HG03196 (cell line): Measurements from ENCODE around the gene HSF5.

Experiments used
- ATAC-seq: cut with Tn5 transposase; IDR thresholded peaks from one replicate; pipeline ENCODE4 v1.9.1; 2021; ENCODE audit not compliant: unreplicated experiment

HSF5 gene, protein sequence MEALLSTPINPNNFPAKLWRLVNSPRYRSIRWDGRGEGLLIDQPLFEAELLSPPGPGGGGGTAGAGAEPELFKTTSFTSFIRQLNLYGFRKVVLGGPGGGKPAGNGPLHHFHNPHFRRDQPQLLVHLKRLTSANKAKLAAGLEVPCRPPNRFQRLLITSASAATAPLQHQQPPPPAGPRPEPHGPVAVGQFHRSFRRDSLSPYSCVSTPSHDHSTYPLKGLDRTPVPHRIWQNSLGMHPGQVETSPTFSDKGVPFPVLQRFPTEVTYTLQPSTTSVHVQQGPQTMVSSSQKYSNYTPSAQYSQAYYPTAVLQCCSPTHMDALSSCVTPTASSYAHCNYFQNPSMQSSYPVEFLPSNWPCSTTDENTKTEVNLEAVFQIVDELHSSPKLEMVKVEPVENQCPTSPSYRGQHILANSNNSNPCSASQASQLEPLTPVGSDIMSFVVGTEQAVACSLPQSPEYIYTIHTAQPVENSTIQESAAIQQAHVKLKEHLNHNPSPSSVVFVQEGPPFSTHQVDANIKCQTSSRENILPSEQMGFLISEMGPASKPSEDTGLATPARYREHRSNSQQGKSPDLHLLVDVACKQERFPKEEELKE

DNA sequence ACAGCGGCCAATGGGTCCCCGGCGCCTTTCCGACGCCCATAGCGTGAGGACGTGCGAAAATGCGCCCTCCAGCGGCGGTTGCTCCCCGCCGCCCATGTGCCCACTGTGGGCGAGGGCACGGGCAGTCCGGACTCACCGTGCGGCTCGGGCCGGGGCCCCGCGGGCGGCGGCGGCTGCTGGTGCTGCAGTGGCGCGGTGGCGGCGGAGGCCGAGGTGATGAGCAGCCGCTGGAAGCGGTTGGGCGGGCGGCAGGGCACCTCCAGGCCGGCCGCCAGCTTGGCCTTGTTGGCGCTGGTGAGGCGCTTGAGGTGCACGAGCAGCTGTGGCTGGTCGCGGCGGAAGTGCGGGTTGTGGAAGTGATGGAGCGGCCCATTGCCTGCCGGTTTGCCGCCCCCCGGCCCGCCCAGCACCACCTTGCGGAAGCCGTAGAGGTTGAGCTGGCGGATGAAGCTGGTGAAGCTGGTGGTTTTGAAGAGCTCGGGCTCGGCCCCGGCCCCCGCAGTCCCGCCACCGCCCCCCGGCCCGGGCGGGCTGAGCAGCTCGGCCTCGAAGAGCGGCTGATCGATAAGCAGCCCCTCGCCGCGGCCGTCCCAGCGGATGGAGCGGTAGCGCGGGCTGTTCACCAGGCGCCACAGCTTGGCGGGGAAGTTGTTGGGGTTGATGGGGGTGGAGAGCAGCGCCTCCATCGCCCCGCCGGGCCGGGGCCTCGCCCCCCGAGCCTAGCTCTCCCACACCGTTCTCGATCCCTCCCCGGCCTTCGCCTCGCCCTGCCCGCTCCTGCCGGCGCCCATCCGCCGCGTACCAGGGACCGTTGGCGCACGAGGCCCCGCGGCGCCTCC lies at the start of gene HSF5:
HSF5 (minus strand) TSS at position 820 of the 839 bp plus-strand sequence; CDS start at position 686, 134 bp downstream.
- peak; percentile 41 for ATAC-seq

DNA sequence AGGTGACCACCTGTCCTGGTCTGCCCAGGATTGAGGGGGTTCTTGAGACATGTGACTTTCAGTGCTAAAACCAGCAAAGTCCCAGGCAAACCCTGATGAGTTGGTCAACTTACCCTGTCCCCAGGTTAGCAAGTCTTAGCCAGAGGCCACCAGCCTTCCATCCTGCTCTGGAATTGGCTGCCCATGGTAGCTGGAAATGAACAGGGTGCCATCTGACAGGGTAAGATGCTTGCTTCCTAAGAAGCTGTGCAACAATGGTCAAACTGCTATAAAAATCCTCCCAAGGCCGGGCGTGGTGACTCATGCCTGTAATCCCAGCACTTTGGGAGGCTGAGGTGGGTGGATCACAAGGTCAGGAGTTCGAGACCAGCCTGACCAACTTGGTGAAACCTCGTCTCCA lies 49.1 kb upstream of the HSF5 start:
- no peak for ATAC-seq

DNA sequence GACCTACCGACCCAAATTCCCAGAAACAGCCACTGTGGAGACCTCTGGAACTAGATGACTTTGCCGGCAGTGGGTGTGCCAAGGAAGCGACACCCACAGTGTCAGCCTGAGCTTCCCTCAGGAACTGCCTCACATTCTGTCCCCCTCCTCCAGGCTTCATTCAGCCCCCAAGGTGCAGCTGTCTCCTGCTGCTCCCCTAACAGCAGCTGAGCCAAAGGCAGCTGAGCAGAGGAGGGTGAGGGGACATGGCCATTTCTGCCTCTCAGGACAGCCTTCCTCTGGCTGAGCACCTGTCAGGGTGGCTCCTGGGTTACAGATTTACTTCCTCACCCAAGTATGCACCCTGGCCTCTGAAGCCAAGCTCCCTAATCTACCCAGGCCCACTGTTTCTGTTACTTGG lies 48.3 kb upstream of the HSF5 start:
- ATAC-seq: no peak

DNA sequence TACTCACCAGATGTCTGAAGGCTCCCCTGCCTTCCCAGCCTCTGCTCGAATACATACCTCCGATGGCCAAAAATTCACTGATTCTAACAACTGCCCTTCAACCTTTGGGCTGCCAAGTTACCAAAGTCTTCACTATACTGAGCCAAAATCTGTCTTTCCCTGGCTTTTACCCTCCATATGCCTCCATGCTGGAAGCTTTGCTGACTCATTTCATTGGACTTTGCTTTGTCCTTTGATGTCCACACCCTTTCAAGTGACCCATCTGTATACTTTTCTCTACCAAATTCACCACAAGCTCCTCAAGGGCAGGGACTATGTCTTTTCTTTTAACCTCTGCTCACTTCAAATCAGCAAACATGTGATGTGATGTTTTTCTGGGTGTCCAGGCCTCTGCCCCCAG lies 47.2 kb upstream of the HSF5 start:
- no peak for ATAC-seq

DNA sequence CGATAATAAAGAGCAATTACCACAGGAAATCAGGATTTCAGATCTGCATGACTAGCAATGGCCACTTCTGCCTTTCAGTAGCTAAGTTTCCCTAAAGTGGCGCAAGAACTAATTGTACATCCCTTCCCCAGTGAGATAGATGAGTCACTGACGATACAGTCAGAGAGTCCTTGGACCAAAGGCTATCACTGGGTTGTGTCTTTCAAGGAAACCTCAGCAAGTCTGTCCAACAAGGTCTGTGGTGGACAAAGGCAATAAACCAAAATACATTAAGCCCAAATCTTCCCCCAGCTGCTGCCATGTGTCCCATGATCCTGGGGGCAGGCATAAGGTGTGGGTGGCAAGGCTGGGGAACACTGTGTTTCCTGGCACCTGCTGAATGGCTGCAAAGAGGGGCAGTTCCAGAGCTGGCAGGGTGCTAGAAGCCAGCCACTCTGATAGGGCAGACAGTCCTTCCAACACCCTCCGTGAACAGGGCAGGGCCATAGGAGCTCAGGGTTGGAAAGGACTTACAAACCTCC lies 46.8 kb upstream of the HSF5 start:
- ATAC-seq: no peak

DNA sequence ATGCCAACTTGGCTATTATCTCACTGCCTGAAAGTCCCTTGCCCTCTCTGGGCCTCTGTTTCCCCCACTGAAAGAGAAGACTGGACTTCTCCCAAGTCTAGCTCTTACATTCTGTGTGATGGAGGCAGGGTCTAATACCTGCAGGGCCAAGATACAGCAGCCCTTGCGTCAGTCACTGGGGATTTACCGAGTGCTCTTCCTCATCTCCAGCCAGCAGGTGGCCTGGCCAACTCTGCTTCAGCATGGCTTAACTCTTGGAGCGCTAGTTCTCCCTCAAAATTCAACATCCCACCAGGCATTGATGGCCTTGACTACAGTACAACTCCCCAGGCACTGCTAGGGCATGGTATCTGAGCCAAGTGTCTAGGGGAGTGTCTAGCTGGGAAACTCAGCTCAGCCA lies 46.1 kb upstream of the HSF5 start:
- no peak for ATAC-seq

DNA sequence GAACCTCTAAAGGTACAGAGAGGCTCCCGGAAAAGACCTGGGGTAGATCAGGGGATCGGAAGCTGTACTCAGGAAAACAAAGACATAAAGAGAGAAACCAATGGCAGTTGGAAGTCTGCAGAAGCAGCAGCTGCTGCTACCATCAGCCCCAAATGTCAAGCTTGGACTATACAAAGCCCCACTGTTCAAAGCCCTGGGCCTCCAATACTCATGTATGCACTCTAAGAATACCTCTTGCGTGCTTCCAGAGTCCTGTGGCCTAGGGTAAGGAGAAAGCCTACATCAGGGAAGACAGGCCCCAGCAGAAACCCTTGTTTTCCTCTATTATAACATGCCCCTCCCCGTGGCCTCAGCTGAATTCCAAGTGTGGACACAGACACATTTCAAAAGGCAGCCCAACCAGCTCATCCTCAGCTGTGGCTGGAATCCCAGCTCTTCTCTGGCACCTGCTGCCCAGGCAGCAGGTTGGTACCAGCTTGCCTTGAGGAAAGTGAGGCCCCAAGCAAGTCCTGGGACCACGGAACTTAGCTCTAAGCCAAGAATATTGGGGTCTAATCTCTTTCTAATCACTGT lies 45.5 kb upstream of the HSF5 start:
- ATAC-seq: no peak

DNA sequence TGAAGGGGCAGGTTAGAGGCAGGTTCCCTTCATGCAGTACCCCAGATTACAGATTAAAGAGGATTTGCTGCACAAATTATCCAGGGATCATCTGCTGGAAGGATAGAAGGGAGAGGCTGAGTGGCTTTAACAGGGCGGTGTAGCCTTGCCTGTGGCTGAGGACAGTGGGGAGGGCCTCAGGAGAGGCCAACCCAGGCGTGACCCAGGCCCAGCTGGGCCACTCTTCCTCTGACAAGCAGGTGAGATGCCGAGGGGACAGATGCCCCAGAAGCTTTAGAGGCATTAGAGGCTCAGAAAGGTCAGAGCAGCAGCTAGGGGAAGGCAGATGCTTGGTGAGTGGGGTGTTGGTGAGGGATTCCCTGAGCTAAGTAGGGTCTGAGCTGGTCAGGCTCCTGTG lies 44.3 kb upstream of the HSF5 start:
- no peak for ATAC-seq

DNA sequence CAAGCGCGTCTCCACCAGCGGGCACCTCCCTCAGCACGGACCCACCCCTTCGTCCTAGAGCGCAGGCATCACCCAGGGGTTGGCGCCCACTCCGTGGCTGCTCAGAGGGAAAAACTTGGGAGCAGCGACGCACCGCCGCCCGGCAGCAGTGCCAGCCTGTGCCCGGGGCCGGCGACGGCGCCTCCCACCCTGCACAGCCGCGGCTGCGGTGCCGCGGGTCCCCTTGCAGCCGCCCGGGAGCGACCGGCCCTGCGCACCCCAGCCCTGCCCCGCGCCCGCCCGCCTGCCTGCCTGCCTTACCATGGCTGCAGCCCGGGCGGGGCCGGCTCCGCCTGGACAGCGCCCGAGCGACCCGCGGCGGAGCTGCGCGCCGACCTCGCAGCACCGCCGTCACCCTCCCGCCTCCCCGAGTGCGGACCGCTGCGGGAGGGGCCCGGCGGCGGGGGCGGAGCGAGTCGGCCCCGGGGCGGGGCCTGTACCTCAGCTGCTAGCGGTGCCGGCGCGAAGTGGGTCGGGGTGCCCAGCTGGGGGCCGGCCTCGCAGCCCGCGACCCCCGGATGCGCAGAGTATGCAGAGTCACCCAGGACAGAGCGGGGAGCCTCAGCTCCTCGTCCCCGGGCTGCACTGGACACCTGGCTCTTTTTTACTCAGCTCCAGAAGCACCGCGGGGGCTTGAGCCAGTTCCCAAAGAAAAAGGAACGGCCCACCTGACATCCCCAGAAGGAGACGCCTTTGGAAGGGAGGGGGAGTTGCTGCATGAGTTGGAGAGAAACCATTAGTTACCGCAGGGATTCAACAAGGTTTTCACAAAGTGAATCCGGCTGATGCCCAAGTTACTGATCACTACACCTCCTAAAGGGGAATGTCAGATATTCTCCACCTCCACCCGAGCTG lies 43.7 kb upstream of the HSF5 start:
- no peak for ATAC-seq

DNA sequence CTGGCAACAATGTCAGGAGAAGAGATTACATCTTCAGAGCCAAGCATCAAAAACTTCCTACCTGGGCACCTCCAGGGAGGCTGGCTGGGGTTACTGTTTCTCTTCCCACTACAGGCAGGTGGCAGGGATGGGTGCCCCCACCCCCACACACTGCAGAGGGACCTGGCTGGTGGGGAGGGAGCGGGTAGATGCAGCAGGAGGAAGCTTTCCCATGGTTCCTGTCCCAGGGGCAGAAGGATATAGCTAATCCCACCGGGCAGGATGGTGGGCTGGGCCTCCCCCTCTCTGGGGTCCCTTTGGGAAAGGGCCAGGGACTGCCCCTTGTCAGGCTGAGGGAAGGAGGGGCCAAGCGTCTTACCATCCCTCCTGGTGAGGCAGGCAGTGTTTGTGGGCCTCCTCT lies 42.9 kb upstream of the HSF5 start:
- ATAC-seq: no peak

DNA sequence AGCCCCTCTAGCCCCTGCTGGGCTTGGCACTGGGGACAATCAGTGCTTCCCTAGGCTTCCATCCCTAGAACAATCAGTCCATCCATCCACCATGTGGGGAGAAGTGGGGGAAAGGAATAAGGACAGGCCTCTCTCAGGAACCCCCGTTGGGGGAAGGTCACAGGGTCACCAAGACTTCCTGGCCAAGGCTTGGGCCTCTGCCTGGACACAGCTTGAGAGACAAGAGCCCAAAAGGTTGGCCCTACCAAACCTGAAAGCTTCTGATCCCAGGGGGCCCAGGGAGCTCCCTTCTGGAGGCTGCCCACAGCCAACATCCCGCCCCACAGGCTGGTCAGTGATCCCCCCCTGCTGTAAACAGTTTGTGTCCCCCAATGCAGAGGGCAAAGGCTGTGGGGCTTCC lies 42.4 kb upstream of the HSF5 start:
- no peak for ATAC-seq

DNA sequence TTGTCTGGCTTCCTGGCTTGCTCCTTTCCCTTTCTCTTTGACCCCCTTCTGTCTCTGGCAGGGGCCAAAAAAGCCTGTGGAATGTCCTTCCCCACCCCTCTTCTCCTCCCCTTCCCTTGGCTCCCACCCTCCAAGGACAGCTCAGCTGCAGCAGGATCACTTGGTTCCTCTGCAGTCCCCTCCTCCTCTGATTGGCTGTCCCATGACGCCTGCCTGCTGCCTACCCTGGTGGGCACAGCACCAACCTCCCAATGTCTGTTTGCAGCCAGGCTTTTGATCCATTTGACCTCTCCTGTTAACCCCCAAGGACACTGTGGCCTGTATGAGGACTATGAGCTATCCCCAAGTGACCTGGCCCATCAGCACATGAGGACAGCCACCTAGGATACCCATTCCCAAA lies 41.1 kb upstream of the HSF5 start:
- ATAC-seq: no peak

DNA sequence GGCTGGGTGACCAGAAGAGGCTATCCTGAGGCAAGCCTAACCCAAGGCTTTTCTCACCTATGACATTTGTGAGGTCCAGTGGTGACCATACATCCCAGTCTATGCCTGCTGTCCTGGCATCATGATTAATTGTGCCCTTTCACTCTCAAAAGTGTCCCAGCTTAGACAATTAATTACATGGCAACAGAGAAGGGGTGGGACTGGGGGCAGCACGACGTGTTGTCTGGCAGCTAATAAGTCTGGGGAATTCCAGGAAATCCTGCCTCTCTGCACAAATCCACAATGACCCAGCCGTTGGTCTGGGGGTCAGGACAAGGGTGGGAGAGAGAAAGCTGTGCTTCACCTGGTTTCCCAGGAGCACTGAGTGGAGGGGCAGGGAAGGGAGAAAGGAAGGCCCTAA lies 40.2 kb upstream of the HSF5 start:
- ATAC-seq: no peak

DNA sequence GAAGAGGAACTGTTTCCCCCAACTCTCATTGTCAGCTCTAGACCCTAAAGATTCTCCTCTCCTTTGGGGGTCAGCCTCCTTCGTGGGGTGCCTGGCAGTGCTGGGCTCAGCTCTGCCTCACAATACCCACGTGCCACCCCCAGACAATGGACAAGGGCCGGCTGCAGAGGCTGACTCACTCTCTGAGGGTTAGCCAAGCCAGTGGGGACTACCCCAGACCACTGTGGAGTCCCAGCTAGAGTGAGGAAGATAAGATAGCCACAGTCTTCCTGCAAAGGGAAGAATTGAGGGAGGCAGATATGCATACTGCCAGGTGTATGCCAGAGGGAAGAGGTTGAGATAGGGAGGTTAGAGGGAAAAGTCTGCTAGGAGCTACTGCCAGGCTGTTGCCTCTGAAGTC lies 39.7 kb upstream of the HSF5 start:
- no peak for ATAC-seq

DNA sequence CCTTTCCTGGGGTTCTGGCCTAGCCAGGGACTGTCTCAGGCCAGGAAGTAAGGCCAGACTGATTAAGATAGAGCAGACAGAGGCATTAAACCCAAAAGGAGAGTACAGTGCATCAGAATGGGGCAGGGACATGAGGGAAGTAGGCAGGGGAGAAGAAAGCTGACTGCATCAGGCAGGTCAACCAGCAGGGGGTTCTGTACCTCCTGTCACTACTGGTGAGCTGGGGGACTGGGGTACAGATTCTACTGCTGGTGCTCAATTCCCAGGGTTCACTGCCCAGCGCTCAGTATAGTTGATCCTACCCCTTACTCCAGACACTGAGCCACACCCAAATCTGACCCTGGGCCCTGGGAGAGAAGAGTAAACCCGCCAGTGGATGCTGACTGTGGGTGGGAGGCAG lies 39.1 kb upstream of the HSF5 start:
- ATAC-seq: no peak

DNA sequence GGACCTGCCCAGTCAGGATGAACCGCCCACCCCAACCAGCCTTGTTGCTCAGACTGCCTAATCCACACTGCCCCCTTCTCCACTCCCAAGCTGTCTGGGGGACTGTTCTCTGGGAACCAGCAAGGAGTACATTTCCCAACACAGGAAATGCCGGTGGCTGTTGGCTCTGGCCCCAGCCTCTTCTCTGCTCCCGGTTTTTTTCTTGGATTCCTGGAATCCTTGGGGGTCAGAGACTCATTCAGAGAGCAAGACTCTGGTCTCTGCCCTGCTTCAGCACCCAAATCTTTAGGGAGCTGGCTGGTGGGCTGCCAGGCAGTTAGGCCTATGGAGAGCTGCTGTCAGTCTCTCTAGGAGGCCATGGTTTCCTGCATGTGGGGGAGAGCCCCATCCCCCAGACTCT lies 37.0 kb upstream of the HSF5 start:
- ATAC-seq: no peak

DNA sequence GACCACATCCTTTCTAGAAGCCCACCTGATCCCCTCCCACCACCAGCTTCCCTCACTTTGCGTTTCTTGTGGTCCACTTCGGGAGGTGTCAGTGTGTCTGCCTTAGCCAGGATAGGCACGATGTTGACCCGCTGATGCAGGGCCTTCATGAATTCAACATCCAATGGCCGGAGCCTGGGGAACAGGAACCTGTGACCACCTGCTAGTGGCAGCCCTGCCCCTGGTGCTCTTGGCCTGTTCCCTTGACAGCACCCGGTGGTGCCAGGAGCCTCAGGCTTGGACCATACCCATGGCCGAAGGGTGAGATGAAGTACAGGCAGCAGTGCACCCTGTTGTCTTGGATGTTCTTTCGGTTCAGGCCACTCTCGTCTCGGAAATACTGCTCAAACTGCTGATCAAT lies 33.5 kb upstream of the HSF5 start:
- no peak for ATAC-seq

DNA sequence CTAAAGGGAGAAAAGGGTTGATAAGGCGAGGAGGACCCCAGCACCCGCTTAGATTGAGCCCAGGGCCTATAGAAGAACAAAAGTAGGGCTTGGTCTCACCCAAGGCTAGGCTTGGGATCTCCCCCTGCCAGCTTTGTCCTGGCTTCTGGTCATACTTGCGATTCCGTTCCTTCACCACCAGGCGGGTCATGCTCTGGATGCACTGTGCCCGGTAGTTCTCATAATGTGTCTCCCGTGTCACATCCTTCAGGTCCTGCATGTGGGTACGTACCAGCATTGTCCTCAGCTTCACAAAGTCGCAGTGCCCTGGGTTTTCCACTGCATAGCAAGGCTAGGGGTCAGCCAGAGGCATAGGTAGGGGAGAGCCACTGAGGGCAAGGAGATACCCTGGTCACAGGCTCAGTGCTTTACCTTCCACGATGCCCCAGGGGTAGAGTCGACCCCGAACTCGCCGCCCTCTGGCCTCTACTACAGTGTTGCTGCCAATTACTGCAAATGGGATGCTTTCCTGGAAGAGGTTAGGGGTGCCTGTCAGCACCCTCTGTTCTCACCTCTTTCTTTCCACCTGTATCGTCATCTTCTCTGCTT lies 32.7 kb upstream of the HSF5 start:
- no peak for ATAC-seq

DNA sequence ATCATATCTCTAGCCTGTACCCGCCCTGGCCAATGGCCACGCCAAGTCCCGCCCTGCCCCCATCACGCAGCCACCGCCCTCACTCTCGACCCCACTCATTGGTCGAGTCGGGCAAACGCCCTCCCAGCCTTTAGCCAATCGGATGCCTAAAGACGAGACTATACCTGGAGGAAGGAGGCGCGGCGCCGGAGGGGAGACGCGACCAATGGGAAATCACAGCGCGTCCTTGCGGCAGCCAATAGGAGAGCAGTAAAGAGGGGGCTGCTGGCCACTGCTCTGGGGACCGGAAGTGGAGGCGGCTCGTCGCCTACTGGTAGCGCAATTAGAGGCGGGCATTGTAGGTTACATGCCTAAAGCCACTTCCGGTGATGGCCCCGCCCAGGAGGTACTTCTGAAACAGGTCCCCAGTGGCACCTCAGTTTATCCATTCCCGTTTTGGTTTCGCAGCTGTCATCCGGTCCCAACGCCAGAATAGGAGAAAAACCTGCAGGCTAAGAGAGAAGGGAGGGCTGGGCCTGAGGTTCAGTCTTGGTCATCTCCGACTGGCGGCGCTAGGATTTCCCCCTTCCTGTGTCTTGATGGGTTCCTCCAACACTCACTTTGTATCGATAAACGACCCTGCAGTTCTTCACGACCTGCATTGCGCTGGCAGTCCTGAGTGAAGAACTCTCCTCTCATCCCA lies 29.9 kb upstream of the HSF5 start:
- peak; percentile 81 for ATAC-seq
